Middle frontal gyrus (tissue), 1 donor: ENCODE measurements around the gene ARL15.
"Not testable (repeated sequence)": the region's sequence is repeated elsewhere in the genome, so short reads cannot be mapped to it uniquely, and the experiment has no call there.

Experiments used
- DNase-seq: peaks from one replicate; pipeline ENCODE4 v3.0.0-alpha.2; 2015; ENCODE audit warnings: low spot score; ENCODE audit errors: extremely low spot score

ARL15 gene

DNA sequence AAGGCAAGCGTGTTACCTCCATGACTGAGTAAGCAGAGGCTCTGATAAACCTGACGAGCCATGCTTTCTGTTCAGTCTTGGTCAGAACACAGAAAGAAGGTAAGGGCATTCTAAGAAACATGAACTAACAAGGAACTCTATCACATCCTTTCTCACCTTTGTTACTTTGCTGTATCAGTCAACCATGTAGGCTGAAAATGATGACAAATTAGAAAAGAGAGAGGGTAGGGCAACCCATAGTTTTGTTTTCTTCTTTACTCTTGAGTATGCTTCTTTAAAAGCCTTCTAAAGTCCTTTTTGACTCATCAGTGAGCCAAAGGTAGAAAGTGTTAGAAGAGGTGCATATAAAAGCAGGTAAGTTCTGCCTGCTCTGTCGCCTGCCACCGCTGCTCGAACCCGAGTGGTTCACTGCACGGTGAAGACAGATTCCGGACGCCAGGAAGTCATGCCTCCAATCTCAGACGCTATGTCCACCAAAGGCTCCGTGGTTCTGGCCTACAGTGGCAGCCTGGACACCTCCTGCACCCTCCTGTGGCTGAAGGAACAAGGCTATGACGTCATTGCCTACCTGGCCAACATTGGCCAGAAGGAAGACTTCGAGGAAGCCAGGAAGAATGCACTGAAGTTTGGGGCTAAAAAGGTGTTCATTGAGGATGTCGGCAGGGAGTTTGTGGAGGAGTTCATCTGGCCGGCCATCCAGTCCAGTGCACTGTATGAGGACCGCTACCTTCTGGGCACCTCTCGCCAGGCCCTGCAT, 451.5 kb downstream of the ARL15 start:
- no peak for DNase-seq

DNA sequence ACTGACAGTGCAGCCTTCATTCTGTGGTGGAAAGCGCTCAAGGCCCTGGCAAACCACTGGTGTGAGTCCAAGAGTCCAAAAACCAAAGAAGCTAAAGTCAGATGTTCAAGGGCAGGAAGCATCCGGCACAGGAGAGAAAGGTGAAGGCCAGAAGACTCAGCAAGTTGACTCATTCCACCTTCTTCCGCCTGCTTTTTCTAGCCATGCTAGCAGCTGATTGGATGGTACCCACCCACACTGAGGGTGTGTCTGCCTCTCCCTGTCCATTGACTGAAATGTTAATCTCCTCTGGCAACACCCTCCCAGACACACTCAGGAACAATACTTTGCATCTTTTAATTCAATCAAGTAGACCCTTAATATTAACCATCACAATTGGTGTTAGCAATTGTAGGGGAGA, 453.9 kb downstream of the ARL15 start:
- no peak for DNase-seq

DNA sequence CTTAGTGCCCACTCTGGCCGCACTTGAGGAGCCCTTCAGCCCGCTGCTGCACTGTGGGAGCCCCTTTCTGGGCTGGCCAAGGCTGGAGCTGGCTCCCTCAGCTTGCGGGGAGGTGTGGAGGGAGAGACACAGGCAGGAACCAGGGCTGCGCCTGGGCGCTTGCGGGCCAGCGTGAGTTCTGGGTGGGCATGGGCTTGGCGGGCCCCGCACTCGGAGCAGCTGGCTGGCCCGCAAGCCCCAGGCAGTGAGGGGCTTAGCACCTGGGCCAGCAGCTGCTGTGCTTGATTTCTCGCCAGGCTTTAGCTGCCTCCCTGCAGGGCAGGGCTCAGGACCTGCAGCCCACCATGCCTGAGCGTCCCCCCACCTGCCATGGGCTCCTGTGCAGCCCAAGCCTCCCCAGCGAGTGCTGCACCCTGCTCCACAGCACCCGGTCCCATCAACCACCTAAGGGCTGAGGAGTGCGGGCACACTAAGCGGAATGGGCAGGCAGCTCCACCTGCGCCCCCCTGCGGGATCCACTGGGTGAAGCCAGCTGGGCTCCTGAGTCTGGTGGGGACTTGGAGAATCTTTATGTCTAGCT, 473.4 kb downstream of the ARL15 start:
- not testable (repeated sequence) for DNase-seq

DNA sequence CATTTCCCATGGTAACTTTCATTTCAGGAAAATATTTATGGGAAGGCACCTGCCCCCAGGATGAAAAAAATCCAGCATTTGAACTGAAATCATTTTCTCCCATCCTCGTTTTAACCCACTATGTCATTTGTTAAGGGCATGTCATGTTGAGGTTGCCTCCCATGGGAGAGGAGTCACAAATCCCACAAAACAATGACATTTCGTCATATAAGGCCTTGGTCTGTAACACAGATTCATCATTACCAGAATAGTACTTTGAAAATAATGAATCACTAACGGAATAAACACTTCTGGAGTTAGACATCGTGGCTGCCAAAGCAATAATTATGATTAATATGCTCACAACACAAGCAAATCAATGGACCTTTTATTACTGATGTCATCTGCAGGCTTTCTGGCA, 475.9 kb downstream of the ARL15 start:
- DNase-seq: no peak
